COLO829 (cell line): ENCODE measurements around the gene EIF6.

Experiments
- DNase-seq: peaks from one replicate; pipeline ENCODE4 v3.0.0; 2012; ENCODE audit warnings: low spot score

EIF6 gene

GRCh38 chr20:35293303-35294292 lies 9.0 kb upstream of the EIF6 start:
- DNase-seq: no peak

GRCh38 chr20:35292504-35293285 lies 8.1 kb upstream of the EIF6 start:
- DNase-seq: no peak

GRCh38 chr20:35291654-35292503 lies 7.3 kb upstream of the EIF6 start, which contains the start of gene FAM83C:
Gene FAM83C (minus strand): TSS chr20:35292425. CDS start chr20:35292304, 121 bp downstream.
- DNase-seq: no peak

- DNase-seq: no peak
Measured at GRCh38 chr20:35290887-35291417, 6.4 kb upstream of the EIF6 start.

- DNase-seq: no peak
Measured at GRCh38 chr20:35290186-35290886, 5.8 kb upstream of the EIF6 start.

GRCh38 chr20:35288325-35289060 lies 3.9 kb upstream of the EIF6 start:
- DNase-seq: no peak

- DNase-seq: no peak
Measured at GRCh38 chr20:35287509-35288324, 3.1 kb upstream of the EIF6 start.

- DNase-seq: no peak
Measured at GRCh38 chr20:35286899-35287508, 2.4 kb upstream of the EIF6 start.

GRCh38 chr20:35286077-35286898 lies 1.7 kb upstream of the EIF6 start:
- no peak for DNase-seq

GRCh38 chr20:35285806-35286076 lies 1.2 kb upstream of the EIF6 start:
- DNase-seq: no peak

GRCh38 chr20:35284992-35285805 lies 627 bp upstream of the EIF6 start:
- DNase-seq: no peak

- DNase-seq: no peak
Measured at GRCh38 chr20:35283441-35284266, 918 bp downstream of the EIF6 start.

- DNase-seq: no peak
Measured at GRCh38 chr20:35281506-35282101, 3.0 kb downstream of the EIF6 start.

- no peak for DNase-seq
Measured at GRCh38 chr20:35280523-35280922, 4.0 kb downstream of the EIF6 start.

GRCh38 chr20:35279533-35280174 lies 4.9 kb downstream of the EIF6 start:
- no peak for DNase-seq

- no peak for DNase-seq
Measured at GRCh38 chr20:35279040-35279439, 5.5 kb downstream of the EIF6 start.
